SK-N-SH (cell line): Measurements from ENCODE around the gene TBL3. TPM values are rescaled to one million over a fixed set of nuclear protein-coding genes. Genes with fewer than 3 reads are reported as not detected.

Experiments
- CHD2 ChIP-seq: fragments of 150-350 bp; IDR thresholded peaks from 2 replicates; pipeline ENCODE4 v1.6.1; 2018; ENCODE audit warnings: low read length; ENCODE audit not compliant: partially characterized antibody
- FOSL2 ChIP-seq: IDR thresholded peaks from 2 replicates; pipeline ENCODE4 v1.4.0; 2012; ENCODE audit warnings: low read depth, mild to moderate bottlenecking, moderate library complexity, borderline replicate concordance
- FOXM1 ChIP-seq: IDR thresholded peaks from 2 replicates; pipeline ENCODE4 v1.4.0; 2012; ENCODE audit warnings: low read depth, mild to moderate bottlenecking
- GABPA ChIP-seq: IDR thresholded peaks from 2 replicates; pipeline ENCODE4 v1.4.0; 2012; ENCODE audit warnings: low read depth, mild to moderate bottlenecking
- GATA2 ChIP-seq: sonication (generic); formaldehyde crosslinking; IDR thresholded peaks from 2 replicates; pipeline ENCODE4 v1.5.0; 2020; ENCODE audit warnings: mild to moderate bottlenecking, missing genetic modification reagents
- IRF3 ChIP-seq: fragments of 150-350 bp; IDR thresholded peaks from 2 replicates; pipeline ENCODE4 v1.6.1; 2016; ENCODE audit warnings: mild to moderate bottlenecking, low read depth, low read length
- MAX ChIP-seq: IDR thresholded peaks from 2 replicates; pipeline ENCODE4 v1.4.0; 2012; ENCODE audit warnings: low read depth
- MXI1 ChIP-seq: IDR thresholded peaks from 2 replicates; pipeline ENCODE4 v1.6.1; 2012; ENCODE audit warnings: mild to moderate bottlenecking, low read depth, low read length, improper control_type of control experiment
- POLR2AphosphoS5 ChIP-seq: IDR thresholded peaks from 2 replicates; pipeline ENCODE4 v1.6.1; 2012; ENCODE audit warnings: low read depth, low read length
- RAD21 ChIP-seq: IDR thresholded peaks from 2 replicates; pipeline ENCODE4 v1.6.1; 2012; ENCODE audit warnings: mild to moderate bottlenecking, low read length
- REST ChIP-seq: IDR thresholded peaks from 2 replicates; pipeline ENCODE4 v1.6.1; 2012; ENCODE audit warnings: mild to moderate bottlenecking, low read depth, low read length, moderate library complexity
- RXRA ChIP-seq: IDR thresholded peaks from 2 replicates; pipeline ENCODE4 v1.4.0; 2012; ENCODE audit warnings: low read depth, mild to moderate bottlenecking, borderline replicate concordance
- TCF12 ChIP-seq: IDR thresholded peaks from 2 replicates; pipeline ENCODE4 v1.4.0; 2012
- TEAD4 ChIP-seq: IDR thresholded peaks from 2 replicates; pipeline ENCODE4 v1.4.0; 2012; ENCODE audit warnings: mild to moderate bottlenecking, borderline replicate concordance; ENCODE audit not compliant: insufficient read depth
- USF1 ChIP-seq: IDR thresholded peaks from 2 replicates; pipeline ENCODE4 v1.4.0; 2012; ENCODE audit warnings: low read depth, borderline replicate concordance
- ZBTB33 ChIP-seq: IDR thresholded peaks from 2 replicates; pipeline ENCODE4 v1.4.0; 2012; ENCODE audit warnings: low read depth, borderline replicate concordance
- polyA plus RNA-seq, 3 experiments: library from polyadenylated mRNA; depleted of rRNA; stranded (reverse); fragments of >200 nt; gene quantifications; 2 replicates each; pipeline ENCODE4 v1.2.3, GENCODE V29; 2012

The TBL3 gene
- polyA plus RNA-seq, 1 of the 3 experiments (the other 2 are of a cell fraction), result 37.1 TPM

GRCh38 chr16:1983544-1984346 is 11.9 kb downstream of the TBL3 start, which contains the start of gene GFER (continued):
- TF ChIP-seq IRF3, result no peak
- peak; percentile 14; the same call in 1 of the 2 replicates for TF ChIP-seq MAX
- TF ChIP-seq CHD2, result peak; percentile 33
- TF ChIP-seq TEAD4, result no peak; the same call in 1 of the 2 replicates
- no peak for TF ChIP-seq GABPA
- no peak for TF ChIP-seq FOSL2
- TF ChIP-seq MXI1, result peak; percentile 90
- TF ChIP-seq POLR2AphosphoS5, result peak; percentile 8; the same call in 1 of the 2 replicates
- no peak for TF ChIP-seq RAD21
- no peak for TF ChIP-seq ZBTB33
- TF ChIP-seq USF1, result no peak
- no peak; the same call in 1 of the 2 replicates for TF ChIP-seq RXRA
- TF ChIP-seq TCF12, result no peak
- TF ChIP-seq GATA2 (CRISPR knock-in tag), result no peak
- no peak for TF ChIP-seq FOXM1
- TF ChIP-seq REST, result peak; percentile 61
